Astrocyte (in vitro differentiated cells and primary cell): ENCODE results near the gene KIAA0513.

ENCODE experiments used
- EZH2 ChIP-seq: IDR thresholded peaks from 2 replicates; pipeline ENCODE4 v1.6.1; 2012; ENCODE audit warnings: mild to moderate bottlenecking, low read length, inconsistent platforms; ENCODE audit not compliant: insufficient read depth
- TF ChIP-seq, protein P1 (sequence below): IDR thresholded peaks from 2 replicates; pipeline ENCODE4 v1.5.1; 2011; ENCODE audit warnings: low read depth, mild to moderate bottlenecking, inconsistent platforms, low read length, moderate library complexity; ENCODE audit not compliant: insufficient read depth

DNA sequence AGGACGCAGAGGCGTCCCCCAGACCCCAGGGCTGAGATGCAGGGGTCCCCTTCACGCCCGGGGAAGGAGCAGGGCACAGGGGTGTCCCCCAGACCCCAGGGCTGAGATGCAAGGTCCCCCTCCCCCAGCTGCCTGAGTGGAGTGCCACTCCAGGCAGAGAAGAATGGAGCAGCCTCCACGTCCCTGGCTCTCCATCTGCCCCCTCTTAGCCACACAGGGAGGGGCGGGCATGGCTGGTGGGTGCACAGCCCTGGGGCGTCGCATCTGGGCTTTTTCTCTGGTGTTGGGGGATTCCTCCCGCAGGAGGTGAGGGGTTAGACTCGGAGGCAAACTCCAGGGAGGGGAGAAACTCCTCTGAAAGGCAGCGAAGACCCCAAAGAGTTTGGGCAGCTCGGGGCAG is 67.2 kb downstream of the KIAA0513 start:
- TF ChIP-seq, protein P1, sequence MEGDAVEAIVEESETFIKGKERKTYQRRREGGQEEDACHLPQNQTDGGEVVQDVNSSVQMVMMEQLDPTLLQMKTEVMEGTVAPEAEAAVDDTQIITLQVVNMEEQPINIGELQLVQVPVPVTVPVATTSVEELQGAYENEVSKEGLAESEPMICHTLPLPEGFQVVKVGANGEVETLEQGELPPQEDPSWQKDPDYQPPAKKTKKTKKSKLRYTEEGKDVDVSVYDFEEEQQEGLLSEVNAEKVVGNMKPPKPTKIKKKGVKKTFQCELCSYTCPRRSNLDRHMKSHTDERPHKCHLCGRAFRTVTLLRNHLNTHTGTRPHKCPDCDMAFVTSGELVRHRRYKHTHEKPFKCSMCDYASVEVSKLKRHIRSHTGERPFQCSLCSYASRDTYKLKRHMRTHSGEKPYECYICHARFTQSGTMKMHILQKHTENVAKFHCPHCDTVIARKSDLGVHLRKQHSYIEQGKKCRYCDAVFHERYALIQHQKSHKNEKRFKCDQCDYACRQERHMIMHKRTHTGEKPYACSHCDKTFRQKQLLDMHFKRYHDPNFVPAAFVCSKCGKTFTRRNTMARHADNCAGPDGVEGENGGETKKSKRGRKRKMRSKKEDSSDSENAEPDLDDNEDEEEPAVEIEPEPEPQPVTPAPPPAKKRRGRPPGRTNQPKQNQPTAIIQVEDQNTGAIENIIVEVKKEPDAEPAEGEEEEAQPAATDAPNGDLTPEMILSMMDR = no peak
- TF ChIP-seq EZH2 = no peak
